Adrenal gland (tissue), 12 donors: ENCODE data around the gene PFKP. TPM values are rescaled to one million over a fixed set of nuclear protein-coding genes. Genes with fewer than 3 reads are reported as not detected.
A peak's percentile ranks its signal among the peaks of the same experiment; 100 is the strongest.

Experiments
- DNase-seq, 7 donors: peaks; one replicate each; pipeline ENCODE4 v3.0.0-alpha.2; 2019 to 2020
- H3K27ac ChIP-seq, 5 donors: fragments of 200-600 bp; sonication (generic) in 4 of 5; 1 replicate in 3 of 5; 2 replicates in 2 of 5; pipeline versions ENCODE4 v1.5.1 to v1.8.0; 2016 to 2020; ENCODE audit warnings: mild to moderate bottlenecking in 1 of 5
- H3K27me3 ChIP-seq: fragments of 200-600 bp; 2 replicates; pipeline ENCODE4 v1.8.0; 2021
- H3K36me3 ChIP-seq, 2 donors: fragments of 200-600 bp; replicated peaks in 1 of 2; 1 replicate in 1 of 2; 2 replicates in 1 of 2; pipeline versions ENCODE4 v1.5.1 to v1.8.0; 2018 to 2022
- H3K4me1 ChIP-seq, 2 donors: fragments of 200-600 bp; replicated peaks in 1 of 2; 1 replicate in 1 of 2; 2 replicates in 1 of 2; pipeline versions ENCODE4 v1.5.1 to v1.8.0; 2018 to 2021
- H3K4me3 ChIP-seq, 4 donors: fragments of 200-600 bp; sonication (generic) in 3 of 4; one replicate each; pipeline ENCODE4 v1.5.1; 2016 to 2018
- H3K9me3 ChIP-seq, 3 donors: fragments of 200-600 bp; sonication (generic) in 1 of 3; replicated peaks in 1 of 3; 1 replicate in 2 of 3; 2 replicates in 1 of 3; pipeline versions ENCODE4 v1.5.1 to v1.8.0; 2016 to 2021
- CTCF ChIP-seq, 6 experiments: fragments of 450-650 bp in 4 of 6; fragments of 200-600 bp in 2 of 6; sonication (generic) in 1 of 6; IDR thresholded peaks; 1 replicate in 5 of 6; 2 replicates in 1 of 6; pipeline versions ENCODE4 v1.5.1 to v1.8.0; 2016 to 2021; ENCODE audit warnings: antibody characterized with exemption in 6 of 6, mild to moderate bottlenecking in 2 of 6, moderate library complexity in 1 of 6
- POLR2A ChIP-seq, 2 donors: fragments of 450-650 bp; IDR thresholded peaks; one replicate each; pipeline ENCODE4 v1.6.1; 2017; ENCODE audit warnings: antibody characterized with exemption in 2 of 2, mild to moderate bottlenecking in 2 of 2, moderate library complexity in 1 of 2
- WGBS, 4 donors: extraction: QIAGEN DNeasy Blood & Tissue Kit in 2 of 4; methylation state at CpG; one replicate each; pipeline versions ENCODE4 v1.1.5 to v1.1.7; 2013 to 2017; 5-methylcytosine and 5-hydroxymethylcytosine counted together
- intact Hi-C, 2 donors: fragments of 100-400 bp; cut with DNase I; formaldehyde crosslinking; loops; one replicate each; pipeline versions ENCODE4 v1.14.1 to v1.15.0; 2022 to 2023
- polyA plus RNA-seq, 3 donors: library from polyadenylated mRNA; stranded (reverse); fragments of 200-250 nt in 2 of 3; fragments of 350-450 nt in 1 of 3; fragmentation: Illumina TruSeq in 1 of 3; extraction: RNeasy Lipid Tissue Mini Kit (QIAGEN cat#74804) in 1 of 3; gene quantifications; one replicate each; pipeline ENCODE4 v1.2.3, GENCODE V29; 2013 to 2014
- total RNA-seq, 9 donors: library from RNA; depleted of rRNA in 4 of 9; stranded (reverse); fragments of >200 nt in 4 of 9; fragments of 120-200 nt in 1 of 9; fragmentation: NEBNext Ultra II Directional in 1 of 9; extraction: Animal tissue kit (Norgen Biotek cat#: 25700) in 1 of 9; gene quantifications; one replicate each; pipeline versions ENCODE4 v1.1.0 to v1.2.4, GENCODE V29; 2013 to 2023
- donor health status: healthy with polysubstance abuse.
- donor health status: Bipolar disorder and iron deficiency.
- donor health status: DM: yes; HTN: yes; CAD: no.
- donor health status: DM: no; HTN: no; CAD: no.
- donor health status: DM: no; HTN: no; CAD: no.
- donor health status: DM: yes; HTN: yes; CAD: no.

PFKP gene
- total and polyA plus RNA-seq, 12 donors = 4.6 to 46.6 (median 16.4) TPM

- Histone ChIP-seq H3K4me3 (no peak overlapping the region), H3K27me3 (no peaks in the 10 kb centered on the region), H3K36me3 (no peaks in the 10 kb centered on the region), H3K9me3 (no peaks in the 10 kb centered on the region), H3K4me1 (peaks cover 0 to 4% of the 10 kb centered on the region in 2 donors), H3K27ac (no peak overlapping the region)
- TF ChIP-seq POLR2A (IDR thresholded peaks at IDR 0.05) (no peak), CTCF (IDR thresholded peaks at IDR 0.05) (no peak)
- WGBS, 4 donors = 94 to 97% (median 96%) methylated on average over 6 to 8 of the region's 8 CpGs
- DNase-seq = no peak
- intact Hi-C loops = no loop called here
Observed at GRCh38 chr10:3115685-3116084, 48.3 kb downstream of the PFKP start.

GRCh38 chr10:3116508-3117100 lies 49.3 kb downstream of the PFKP start:
- peak overlapping the region in 1 of 4 donors; percentile 23 for H3K4me3 ChIP-seq
- DNase-seq = peak in 3 of 7 donors; percentile 35 to 46 (median 38)
- intact Hi-C loops = no loop called here
- peak overlapping the region in 1 of 5 donors; percentile 29 for H3K27ac ChIP-seq
- H3K27me3 ChIP-seq = no peaks in the 10 kb centered on the region
- no peaks in the 10 kb centered on the region for H3K9me3 ChIP-seq
- no peak for TF ChIP-seq CTCF (IDR thresholded peaks at IDR 0.05)
- TF ChIP-seq POLR2A (IDR thresholded peaks at IDR 0.05) = no peak
- no peaks in the 10 kb centered on the region for H3K36me3 ChIP-seq
- H3K4me1 ChIP-seq = peaks cover 0 to 3% of the 10 kb centered on the region in 2 donors
- WGBS, 4 donors = 40 to 64% (median 43%) methylated on average over 16 to 20 of the region's 20 CpGs

- Histone ChIP-seq H3K4me3 (no peak overlapping the region), H3K27ac (no peak overlapping the region), H3K27me3 (no peaks in the 10 kb centered on the region), H3K36me3 (no peaks in the 10 kb centered on the region), H3K4me1 (no peaks in the 10 kb centered on the region), H3K9me3 (no peaks in the 10 kb centered on the region)
- intact Hi-C loops = no loop called here
- TF ChIP-seq CTCF (IDR thresholded peaks at IDR 0.05) = no peak
- no peak for TF ChIP-seq POLR2A (IDR thresholded peaks at IDR 0.05)
- 94 to 98% (median 96%) methylated on average over 5 to 12 of the region's 12 CpGs for WGBS, 4 donors
- DNase-seq = no peak
Observed at GRCh38 chr10:3117486-3117885, 50.1 kb downstream of the PFKP start.

- H3K4me3 ChIP-seq = no peak overlapping the region
- no peaks in the 10 kb centered on the region for H3K27me3 ChIP-seq
- H3K4me1 ChIP-seq = no peaks in the 10 kb centered on the region
- DNase-seq = no peak
- no peaks in the 10 kb centered on the region for H3K9me3 ChIP-seq
- intact Hi-C loops = no loop called here
- no peak overlapping the region for H3K27ac ChIP-seq
- H3K36me3 ChIP-seq = no peaks in the 10 kb centered on the region
- TF ChIP-seq POLR2A (IDR thresholded peaks at IDR 0.05) (no peak), CTCF (IDR thresholded peaks at IDR 0.05) (no peak)
- WGBS, 4 donors = 90 to 94% (median 92%) methylated on average over 32 of the region's 32 CpGs
Observed at GRCh38 chr10:3118641-3119091, 51.3 kb downstream of the PFKP start.
